Duodenal mucosa (tissue), 2 donors: ENCODE results near the gene MAML3.
A peak's percentile ranks its signal among the peaks of the same experiment; 100 is the strongest.
"Not testable (repeated sequence)": the region's sequence is repeated elsewhere in the genome, so short reads cannot be mapped to it uniquely, and the experiment has no call there.

ENCODE experiments used
- H3K27ac ChIP-seq: one replicate; pipeline ENCODE4 v1.7.0; 2013; ENCODE audit warnings: low read depth, low read length
- H3K27me3 ChIP-seq, 2 donors: one replicate each; pipeline ENCODE4 v1.7.0; 2013; ENCODE audit warnings: low read length in 2 of 2, control low read depth in 1 of 2; ENCODE audit not compliant: insufficient read depth in 2 of 2, control insufficient read depth in 1 of 2
- H3K36me3 ChIP-seq, 2 donors: one replicate each; pipeline ENCODE4 v1.7.0; 2013; ENCODE audit warnings: low read length in 2 of 2, control low read depth in 1 of 2; ENCODE audit not compliant: insufficient read depth in 2 of 2, control insufficient read depth in 1 of 2
- H3K4me1 ChIP-seq, 2 donors: one replicate each; pipeline ENCODE4 v1.7.0; 2013; ENCODE audit warnings: low read length in 2 of 2, control low read depth in 1 of 2; ENCODE audit not compliant: insufficient read depth in 2 of 2, control insufficient read depth in 1 of 2
- H3K4me3 ChIP-seq, 2 donors: one replicate each; pipeline ENCODE4 v1.7.0; 2013; ENCODE audit warnings: low read length in 2 of 2, low read depth in 1 of 2
- H3K9ac ChIP-seq, 2 donors: one replicate each; pipeline ENCODE4 v1.7.0; 2013; ENCODE audit warnings: low read length in 2 of 2, low read depth in 1 of 2
- H3K9me3 ChIP-seq, 2 donors: one replicate each; pipeline ENCODE4 v1.7.0; 2013; ENCODE audit warnings: low read length in 2 of 2, control low read depth in 1 of 2; ENCODE audit not compliant: control insufficient read depth in 1 of 2

Gene MAML3

GRCh38 chr4:139712882-139713281 lies 441.1 kb downstream of the MAML3 start:
- Histone ChIP-seq H3K4me3 (no peak overlapping the region), H3K36me3 (peaks cover 8 to 12% of the 10 kb centered on the region in 2 donors), H3K9ac (no peak overlapping the region), H3K9me3 (no peaks in the 10 kb centered on the region), H3K4me1 (no peaks in the 10 kb centered on the region), H3K27ac (no peak overlapping the region), H3K27me3 (no peaks in the 10 kb centered on the region)

DNA sequence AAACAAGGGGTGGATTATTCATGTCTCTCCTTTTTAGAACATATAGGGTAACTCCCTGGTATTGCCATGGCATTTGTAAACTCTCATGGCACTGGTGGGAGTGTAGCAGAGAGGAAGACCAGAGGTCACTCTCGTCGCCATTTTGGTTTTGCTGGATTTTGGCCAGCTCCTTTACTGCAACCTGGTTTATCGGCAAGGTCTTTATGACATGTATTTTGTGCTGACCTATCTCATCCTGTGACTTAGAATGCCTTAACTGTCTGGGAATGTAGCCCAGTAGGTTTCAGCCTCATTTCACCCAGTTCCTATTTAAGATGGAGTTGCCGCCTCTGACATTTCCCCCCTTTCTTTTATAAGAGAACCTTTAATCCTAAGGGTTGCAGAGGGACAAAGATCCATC lies 442.5 kb downstream of the MAML3 start:
- Histone ChIP-seq H3K27ac (no peak overlapping the region), H3K9me3 (no peaks in the 10 kb centered on the region)

GRCh38 chr4:139710073-139710472 lies 443.9 kb downstream of the MAML3 start:
- Histone ChIP-seq H3K9me3 (no peaks in the 10 kb centered on the region), H3K27ac (no peak overlapping the region), H3K4me3 (no peak overlapping the region)

More for the DNA sequence above, 442.5 kb downstream of the MAML3 start:
- Histone ChIP-seq H3K27me3 (no peaks in the 10 kb centered on the region), H3K36me3 (peaks cover 6 to 7% of the 10 kb centered on the region in 2 donors), H3K4me1 (no peaks in the 10 kb centered on the region), H3K9ac (no peak overlapping the region), H3K4me3 (no peak overlapping the region)

GRCh38 chr4:139709660-139710059 lies 444.3 kb downstream of the MAML3 start:
- H3K9me3 ChIP-seq, result no peaks in the 10 kb centered on the region
- no peaks in the 10 kb centered on the region for H3K4me1 ChIP-seq
- H3K4me3 ChIP-seq, result no peak overlapping the region
- H3K36me3 ChIP-seq, result peaks cover 12 to 22% of the 10 kb centered on the region in 2 donors
- H3K9ac ChIP-seq, result no peak overlapping the region
- no peaks in the 10 kb centered on the region for H3K27me3 ChIP-seq
- H3K27ac ChIP-seq, result no peak overlapping the region

More at GRCh38 chr4:139710073-139710472, 443.9 kb downstream of the MAML3 start:
- Histone ChIP-seq H3K36me3 (peaks cover 12 to 18% of the 10 kb centered on the region in 2 donors), H3K9ac (no peak overlapping the region), H3K4me1 (no peaks in the 10 kb centered on the region), H3K27me3 (no peaks in the 10 kb centered on the region)

- Histone ChIP-seq H3K9ac (no peak overlapping the region), H3K27ac (no peak overlapping the region), H3K9me3 (no peaks in the 10 kb centered on the region), H3K4me1 (no peaks in the 10 kb centered on the region), H3K27me3 (no peaks in the 10 kb centered on the region), H3K4me3 (no peak overlapping the region), H3K36me3 (peaks cover 15 to 48% of the 10 kb centered on the region in 2 donors)
These were observed 449.0 kb downstream of the MAML3 start for GRCh38 chr4:139704915-139705485.

DNA sequence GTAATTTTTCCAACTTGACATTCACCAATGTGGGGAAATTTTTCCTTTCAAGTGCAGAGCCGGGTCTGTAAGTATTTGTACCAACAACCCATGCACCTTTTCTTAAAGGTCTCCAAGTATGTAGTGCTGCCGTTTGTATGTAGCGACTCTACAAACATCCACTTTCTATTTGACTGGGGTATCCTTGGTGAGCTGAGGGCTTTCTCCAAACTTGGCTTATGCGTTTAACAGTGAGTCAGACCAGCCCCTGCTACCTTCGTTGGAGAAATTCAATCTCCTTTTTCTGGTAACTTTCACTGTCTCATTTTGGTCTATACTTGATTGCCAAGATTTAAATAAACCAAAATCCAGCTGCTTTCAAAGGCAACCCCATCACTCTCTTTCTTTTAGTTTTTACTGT lies 453.4 kb downstream of the MAML3 start:
- Histone ChIP-seq H3K4me3 (no peak overlapping the region), H3K9me3 (no peaks in the 10 kb centered on the region), H3K27ac (no peak overlapping the region), H3K4me1 (no peaks in the 10 kb centered on the region), H3K9ac (no peak overlapping the region), H3K36me3 (peaks cover 11 to 56% of the 10 kb centered on the region in 2 donors), H3K27me3 (no peaks in the 10 kb centered on the region)

DNA sequence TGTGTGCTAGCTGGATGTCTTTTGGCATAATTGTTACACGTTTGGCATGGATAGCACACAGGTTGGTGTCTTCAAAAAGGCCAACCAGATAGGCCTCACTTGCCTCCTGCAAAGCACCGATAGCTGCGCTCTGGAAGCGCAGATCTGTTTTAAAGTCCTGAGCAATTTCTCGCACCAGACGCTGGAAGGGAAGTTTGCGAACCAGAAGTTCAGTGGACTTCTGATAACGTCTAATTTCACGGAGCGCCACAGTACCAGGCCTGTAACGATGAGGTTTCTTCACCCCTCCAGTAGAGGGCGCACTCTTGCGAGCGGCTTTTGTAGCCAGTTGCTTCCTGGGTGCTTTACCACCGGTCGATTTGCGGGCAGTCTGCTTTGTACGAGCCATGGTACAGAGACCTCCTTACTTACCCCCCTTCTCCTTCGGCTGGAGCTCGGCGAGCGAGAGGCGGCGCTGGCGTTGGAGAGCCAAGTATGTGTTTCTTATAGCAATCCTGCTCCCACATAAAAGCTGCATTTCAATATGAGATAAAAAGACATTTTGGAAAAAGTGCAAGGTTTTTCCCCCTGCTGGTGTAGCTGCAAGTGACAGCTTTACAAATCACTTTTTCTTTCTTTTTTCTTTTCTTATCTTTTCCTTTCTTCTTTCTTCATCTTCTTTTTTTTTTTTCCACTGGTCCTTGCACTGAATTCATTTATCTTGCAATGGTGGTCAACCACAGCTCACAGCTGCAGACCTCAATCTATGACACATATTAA lies 455.6 kb downstream of the MAML3 start:
- H3K4me1 ChIP-seq, H3K4me3 ChIP-seq, H3K9me3 ChIP-seq, H3K27ac ChIP-seq, H3K27me3 ChIP-seq, H3K9ac ChIP-seq: not testable (repeated sequence)
- H3K36me3 ChIP-seq, result peaks cover 7 to 37% of the 10 kb centered on the region in 2 donors

- no peak overlapping the region for H3K9ac ChIP-seq
- H3K4me1 ChIP-seq, result peaks cover 9 to 10% of the 10 kb centered on the region in 2 donors
- no peaks in the 10 kb centered on the region for H3K27me3 ChIP-seq
- H3K36me3 ChIP-seq, result peaks cover 7 to 33% of the 10 kb centered on the region in 2 donors
- H3K4me3 ChIP-seq, result no peak overlapping the region
- no peak overlapping the region for H3K27ac ChIP-seq
- H3K9me3 ChIP-seq, result no peaks in the 10 kb centered on the region
These were observed 457.5 kb downstream of the MAML3 start for GRCh38 chr4:139696491-139696890.

GRCh38 chr4:139694522-139695107 lies 459.4 kb downstream of the MAML3 start:
- Histone ChIP-seq H3K36me3 (peaks cover 7 to 21% of the 10 kb centered on the region in 2 donors), H3K27me3 (no peaks in the 10 kb centered on the region), H3K27ac (no peak overlapping the region), H3K9ac (no peak overlapping the region), H3K4me3 (no peak overlapping the region), H3K9me3 (no peaks in the 10 kb centered on the region), H3K4me1 (peaks cover 10 to 18% of the 10 kb centered on the region in 2 donors)

DNA sequence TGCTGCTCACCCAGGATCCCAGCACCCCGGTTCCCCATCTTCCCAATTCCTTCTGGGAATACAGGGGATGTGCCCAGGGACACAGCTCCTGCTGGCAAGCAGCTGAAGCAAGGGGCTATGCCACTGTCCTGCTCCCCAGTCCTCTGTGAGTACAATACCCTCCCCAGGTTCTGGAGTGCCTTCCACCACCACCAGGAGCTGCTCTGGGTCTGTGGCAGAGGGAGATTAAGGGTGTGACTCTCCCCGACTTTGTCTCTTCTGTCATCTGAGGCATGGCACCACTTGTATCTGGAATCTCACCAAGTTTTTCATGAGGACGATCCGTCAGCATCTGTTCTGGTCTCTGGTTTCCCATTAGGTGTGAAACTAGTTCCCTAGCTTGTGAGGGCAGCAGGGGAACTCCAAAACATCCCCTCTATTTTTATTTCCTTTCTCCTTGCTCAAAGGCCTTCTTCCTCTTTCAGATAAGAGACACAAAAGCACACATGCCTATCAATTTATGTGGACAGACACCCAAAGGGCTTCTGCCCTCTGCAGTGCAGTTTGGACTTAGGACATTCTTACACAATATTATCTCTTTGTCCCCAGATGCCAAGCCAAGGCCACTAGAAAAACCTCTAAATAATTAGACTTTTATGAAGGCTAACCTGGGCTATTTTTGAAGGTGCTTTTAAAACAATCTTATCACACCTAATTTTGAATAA lies 461.5 kb downstream of the MAML3 start:
- Histone ChIP-seq H3K36me3 (peaks cover 0 to 14% of the 10 kb centered on the region in 2 donors), H3K9me3 (no peaks in the 10 kb centered on the region), H3K9ac (peak overlapping the region in 1 of 2 donors; percentile 11), H3K4me1 (peaks cover 16 to 25% of the 10 kb centered on the region in 2 donors), H3K27ac (no peak overlapping the region), H3K4me3 (no peak overlapping the region), H3K27me3 (no peaks in the 10 kb centered on the region)
